Loucy (cell line): Measurements from ENCODE around the gene HAGH.

Source experiments
- EZH2phosphoT487 ChIP-seq: fragments of 200-600 bp; IDR thresholded peaks from 2 replicates; pipeline ENCODE4 v1.6.1; 2018; ENCODE audit warnings: antibody characterized with exemption, mild to moderate bottlenecking, moderate library complexity, borderline replicate concordance
- TF ChIP-seq, protein P1 (sequence below): fragments of 200-600 bp; sonication (generic); conservative IDR thresholded peaks from 2 replicates; pipeline ENCODE4 v1.5.1; 2014; ENCODE audit warnings: mild to moderate bottlenecking, antibody characterized with exemption, low read length

GRCh38 chr16:1846416-1846815 is 19.8 kb upstream of the HAGH start:
- TF ChIP-seq, protein P1, sequence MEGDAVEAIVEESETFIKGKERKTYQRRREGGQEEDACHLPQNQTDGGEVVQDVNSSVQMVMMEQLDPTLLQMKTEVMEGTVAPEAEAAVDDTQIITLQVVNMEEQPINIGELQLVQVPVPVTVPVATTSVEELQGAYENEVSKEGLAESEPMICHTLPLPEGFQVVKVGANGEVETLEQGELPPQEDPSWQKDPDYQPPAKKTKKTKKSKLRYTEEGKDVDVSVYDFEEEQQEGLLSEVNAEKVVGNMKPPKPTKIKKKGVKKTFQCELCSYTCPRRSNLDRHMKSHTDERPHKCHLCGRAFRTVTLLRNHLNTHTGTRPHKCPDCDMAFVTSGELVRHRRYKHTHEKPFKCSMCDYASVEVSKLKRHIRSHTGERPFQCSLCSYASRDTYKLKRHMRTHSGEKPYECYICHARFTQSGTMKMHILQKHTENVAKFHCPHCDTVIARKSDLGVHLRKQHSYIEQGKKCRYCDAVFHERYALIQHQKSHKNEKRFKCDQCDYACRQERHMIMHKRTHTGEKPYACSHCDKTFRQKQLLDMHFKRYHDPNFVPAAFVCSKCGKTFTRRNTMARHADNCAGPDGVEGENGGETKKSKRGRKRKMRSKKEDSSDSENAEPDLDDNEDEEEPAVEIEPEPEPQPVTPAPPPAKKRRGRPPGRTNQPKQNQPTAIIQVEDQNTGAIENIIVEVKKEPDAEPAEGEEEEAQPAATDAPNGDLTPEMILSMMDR = no peak
- TF ChIP-seq EZH2phosphoT487 = no peak
